ENCODE measurements around the gene PRM2. TPM values are rescaled to one million over a fixed set of nuclear protein-coding genes. Genes with fewer than 3 reads are reported as not detected.

The PRM2 gene
- total RNA-seq, 1 experiment from 2014 or later: not detected

DNA sequence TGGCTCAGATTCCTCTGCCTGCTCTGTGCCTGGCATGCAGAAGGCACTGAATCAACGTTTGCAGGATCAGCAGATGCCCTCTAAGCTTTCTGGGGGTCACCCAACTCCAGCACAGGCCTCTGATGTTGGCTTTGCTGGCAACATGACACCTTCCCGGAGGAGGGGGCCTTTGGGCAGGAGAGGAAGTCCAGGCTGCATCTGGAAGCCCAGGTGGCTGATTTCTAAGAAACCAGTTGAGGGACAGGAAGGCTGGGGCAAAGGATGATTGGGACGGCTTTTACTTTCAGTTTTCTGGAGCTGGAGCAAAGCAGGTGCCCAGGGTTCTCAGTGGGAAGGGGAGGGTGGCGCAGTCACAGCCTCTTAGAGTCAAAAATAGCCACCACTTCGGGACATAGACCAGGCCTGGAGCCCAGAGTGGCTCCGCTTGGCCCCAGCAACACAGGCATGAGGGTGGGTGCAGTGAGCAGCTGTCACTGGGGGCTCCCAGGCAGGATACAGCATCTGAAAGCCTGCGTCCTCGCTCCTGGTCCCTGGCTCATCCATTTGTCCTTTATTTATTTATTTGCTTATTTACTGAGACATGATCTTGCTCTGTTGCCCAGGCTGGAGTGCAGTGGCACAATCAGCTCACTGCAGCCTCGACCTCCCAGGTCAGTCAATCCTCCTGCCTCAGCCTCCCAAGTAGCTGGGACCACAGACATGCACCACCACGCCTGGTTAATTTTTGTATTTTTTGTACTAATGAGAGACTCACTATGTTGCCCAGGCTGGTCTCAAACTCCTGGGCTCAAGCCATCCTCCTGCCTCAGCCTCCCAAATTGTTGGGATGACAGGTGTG, 35.4 kb downstream of the PRM2 start:
- Mint-ChIP-seq H3K36me3 (ENCODE audit: insufficient read depth in 1 of 3, low read depth in 3 of 3) (no peaks in the 10 kb centered on the region), H3K9me3 (no peaks in the 10 kb centered on the region), H3K4me3 (no peak overlapping the region; a peak in 1 of 5 replicates), H3K4me1 (peaks cover 4 to 5% of the 10 kb centered on the region in 2 experiments; a peak in 2 of 4 replicates), H3K27me3 (ENCODE audit: low read depth) (peaks cover 1% of the 10 kb centered on the region; the same call in 1 of the 2 replicates), H3K27ac (peak overlapping the region in 1 of 3 experiments; percentile 55; a peak in 4 of 7 replicates)
- Histone ChIP-seq H3K4ac (ENCODE audit: low read depth, low read length) (no peak overlapping the region), H3K23ac (ENCODE audit: insufficient read length, low read depth, low read length) (no peak overlapping the region), H3K9ac (ENCODE audit: extremely low read depth, insufficient read length, low read length) (no peak overlapping the region), H4K8ac (replicated peaks; ENCODE audit: insufficient read length, low read depth, low read length) (no peak overlapping the region), H3K27ac (ENCODE audit: insufficient read length, low read depth, low read length) (no peak overlapping the region), H4K20me1 (ENCODE audit: control insufficient read depth, insufficient read depth, insufficient read length) (no peaks in the 10 kb centered on the region), H3K79me2 (ENCODE audit: insufficient read depth, low read length) (no peaks in the 10 kb centered on the region), H3K4me2 (ENCODE audit: insufficient read depth, insufficient read length, low read length) (no peak overlapping the region), H2BK5ac (ENCODE audit: insufficient read length, low read length) (no peak overlapping the region), H3K56ac (ENCODE audit: insufficient read length, low read depth, low read length) (no peak overlapping the region), H3T11ph (ENCODE audit: low read length) (no peak overlapping the region), H4K91ac (ENCODE audit: insufficient read length, low read depth, low read length) (no peak overlapping the region), H2AFZ (ENCODE audit: low read length) (no peak overlapping the region), H3K27me3 (ENCODE audit: insufficient read depth, low read length) (no peaks in the 10 kb centered on the region), H4K5ac (ENCODE audit: insufficient read length, low read depth, low read length) (no peak overlapping the region), H3K9me3 (ENCODE audit: control insufficient read depth, low read depth, low read length) (no peaks in the 10 kb centered on the region), H3K14ac (ENCODE audit: insufficient read depth, low read length) (no peak overlapping the region), H2BK20ac (ENCODE audit: low read depth, low read length, poor library complexity, severe bottlenecking) (no peak overlapping the region), H2BK15ac (ENCODE audit: low read depth, low read length) (no peak overlapping the region), H2BK120ac (ENCODE audit: low read depth, low read length, poor library complexity, severe bottlenecking) (no peak overlapping the region), H2AK5ac (ENCODE audit: insufficient read length, low read length) (no peak overlapping the region), H3K18ac (ENCODE audit: insufficient read length, low read depth, low read length) (no peak overlapping the region), H3K79me1 (ENCODE audit: insufficient read depth, low read depth, low read length, poor library complexity, severe bottlenecking) (no peaks in the 10 kb centered on the region), H2BK12ac (ENCODE audit: insufficient read length, low read depth, low read length) (no peak overlapping the region), H3K4me1 (ENCODE audit: insufficient read depth, low read length) (no peaks in the 10 kb centered on the region), H3K23me2 (ENCODE audit: insufficient read length, low read depth, low read length, poor library complexity, severe bottlenecking) (no peaks in the 10 kb centered on the region)
- DNase-seq: peak; percentile 54
- TF ChIP-seq, protein P1, sequence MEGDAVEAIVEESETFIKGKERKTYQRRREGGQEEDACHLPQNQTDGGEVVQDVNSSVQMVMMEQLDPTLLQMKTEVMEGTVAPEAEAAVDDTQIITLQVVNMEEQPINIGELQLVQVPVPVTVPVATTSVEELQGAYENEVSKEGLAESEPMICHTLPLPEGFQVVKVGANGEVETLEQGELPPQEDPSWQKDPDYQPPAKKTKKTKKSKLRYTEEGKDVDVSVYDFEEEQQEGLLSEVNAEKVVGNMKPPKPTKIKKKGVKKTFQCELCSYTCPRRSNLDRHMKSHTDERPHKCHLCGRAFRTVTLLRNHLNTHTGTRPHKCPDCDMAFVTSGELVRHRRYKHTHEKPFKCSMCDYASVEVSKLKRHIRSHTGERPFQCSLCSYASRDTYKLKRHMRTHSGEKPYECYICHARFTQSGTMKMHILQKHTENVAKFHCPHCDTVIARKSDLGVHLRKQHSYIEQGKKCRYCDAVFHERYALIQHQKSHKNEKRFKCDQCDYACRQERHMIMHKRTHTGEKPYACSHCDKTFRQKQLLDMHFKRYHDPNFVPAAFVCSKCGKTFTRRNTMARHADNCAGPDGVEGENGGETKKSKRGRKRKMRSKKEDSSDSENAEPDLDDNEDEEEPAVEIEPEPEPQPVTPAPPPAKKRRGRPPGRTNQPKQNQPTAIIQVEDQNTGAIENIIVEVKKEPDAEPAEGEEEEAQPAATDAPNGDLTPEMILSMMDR (conservative IDR thresholded peaks at IDR 0.05): no peak
- WGBS (ENCODE audit: extremely low coverage, insufficient read length, low lambda C conversion rate): no CpG with 5 or more reads among the region's 10 CpGs

Data from H9 (cell line).